HCT116 (cell line): ENCODE data around the gene ZCWPW1. TPM values are rescaled to one million over a fixed set of nuclear protein-coding genes. Genes with fewer than 3 reads are reported as not detected.

Source experiments
- ATAC-seq: fragments of 200-7000 bp; cut with Tn5 transposase; 2 replicates; pipeline ENCODE4 v1.9.1; 2020; ENCODE audit warnings: mild to moderate bottlenecking, moderate library complexity
- BruUV-seq: library from RNA; stranded (reverse); fragments of 400-500 nt; replicated peaks from 2 replicates; lab custom pipeline; 2021; lab: Mats Ljungman, UMichigan
- CTCF ChIA-PET: fragments of 300-600 bp; sonication (Branson Sonifier 250); formaldehyde crosslinking; loops from one replicate; lab custom pipeline; 2021; ENCODE audit warnings: antibody characterized with exemption; lab: Charles Lee
- POLR2A ChIA-PET: fragments of 300-600, 350-600 bp; sonication (Branson Sonifier 250); formaldehyde crosslinking; loops from one replicate; lab custom pipeline; 2021; ENCODE audit warnings: antibody characterized with exemption; lab: Charles Lee
- RAD21 ChIA-PET, 2 experiments: fragments of 300-600 bp; sonication (Branson Sonifier 250); formaldehyde crosslinking; loops; one replicate each; lab custom pipeline; 2023; ENCODE audit warnings: low total read pairs in 2 of 2; ENCODE audit not compliant: uncharacterized antibody in 2 of 2, unreplicated experiment in 2 of 2, low non-redundant PET in 1 of 2; lab: Charles Lee
- DNase-seq: peaks from one replicate; pipeline ENCODE4 v3.0.0-alpha.2; 2010; ENCODE audit warnings: low read depth, low spot score
- H2AFZ ChIP-seq: fragments of 200-600 bp; shearing (Covaris generic), sonication (generic); 2 replicates; pipeline ENCODE4 v1.6.1; 2017; ENCODE audit warnings: low read depth, mixed run types, mixed read lengths, antibody characterized with exemption, low read length; ENCODE audit not compliant: poor library complexity, severe bottlenecking
- H3K27ac ChIP-seq: 2 replicates; pipeline ENCODE4 v1.5.1; 2012; ENCODE audit warnings: low read depth, low read length
- H3K27me3 ChIP-seq: fragments of 200-600 bp; sonication (generic); 2 replicates; pipeline ENCODE4 v1.6.1; 2016; ENCODE audit warnings: mixed run types, low read length, mixed read lengths; ENCODE audit not compliant: insufficient read depth
- H3K36me3 ChIP-seq, 2 experiments: fragments of 200-500 bp in 1 of 2; fragments of 200-600 bp in 1 of 2; sonication (Bioruptor generic) in 1 of 2; sonication (generic) in 1 of 2; 2 replicates each; pipeline versions ENCODE4 v1.5.1 to v1.6.1; 2014 to 2016; ENCODE audit warnings: low read length in 2 of 2, inconsistent platforms in 1 of 2, mixed read lengths in 1 of 2, mixed run types in 1 of 2; ENCODE audit not compliant: insufficient read depth in 2 of 2, control insufficient read depth in 1 of 2
- H3K4me1 ChIP-seq, 2 experiments: fragments of 200-600 bp in 1 of 2; sonication (generic) in 1 of 2; 2 replicates each; pipeline versions ENCODE4 v1.5.1 to v1.6.1; 2012 to 2017; ENCODE audit warnings: low read length in 2 of 2, inconsistent platforms in 1 of 2, mild to moderate bottlenecking in 1 of 2, mixed read lengths in 1 of 2, mixed run types in 1 of 2, moderate library complexity in 1 of 2; ENCODE audit not compliant: insufficient read depth in 2 of 2, control insufficient read depth in 1 of 2
- H3K4me2 ChIP-seq: fragments of 200-600 bp; sonication (generic); 2 replicates; pipeline ENCODE4 v1.6.1; 2017; ENCODE audit warnings: mixed run types, low read length, mixed read lengths
- H3K4me3 ChIP-seq, 2 experiments: fragments of 200-600 bp in 1 of 2; sonication (generic) in 1 of 2; replicated peaks in 1 of 2; 2 replicates each; pipeline ENCODE4 v1.5.1; 2011 to 2016; ENCODE audit warnings: low read length in 2 of 2, control low read depth in 1 of 2, low read depth in 1 of 2, mild to moderate bottlenecking in 1 of 2, mixed read lengths in 1 of 2, mixed run types in 1 of 2
- H3K79me2 ChIP-seq: fragments of 200-600 bp; sonication (generic); 2 replicates; pipeline ENCODE4 v1.6.1; 2017; ENCODE audit warnings: mild to moderate bottlenecking, mixed run types, low read length, moderate library complexity, mixed read lengths; ENCODE audit not compliant: insufficient read depth
- H3K9ac ChIP-seq: fragments of 200-600 bp; sonication (generic); 2 replicates; pipeline ENCODE4 v1.6.1; 2016; ENCODE audit warnings: low read length, mixed read lengths
- H3K9me2 ChIP-seq: fragments of 200-600 bp; sonication (generic), shearing (Covaris generic); 2 replicates; pipeline ENCODE4 v1.6.1; 2017; ENCODE audit warnings: mixed run types, mild to moderate bottlenecking, moderate library complexity; ENCODE audit not compliant: insufficient read depth
- H3K9me3 ChIP-seq, 2 experiments: fragments of 200-500 bp in 1 of 2; fragments of 200-600 bp in 1 of 2; sonication (Bioruptor generic) in 1 of 2; sonication (generic) in 1 of 2; 2 replicates each; pipeline ENCODE4 v1.6.1; 2014 to 2017; ENCODE audit warnings: low read length in 2 of 2, mixed read lengths in 2 of 2, inconsistent platforms in 1 of 2, low read depth in 1 of 2, mild to moderate bottlenecking in 1 of 2, mixed run types in 1 of 2, moderate library complexity in 1 of 2; ENCODE audit not compliant: control insufficient read depth in 1 of 2, insufficient read depth in 1 of 2
- H4K20me1 ChIP-seq: fragments of 200-600 bp; sonication (generic), shearing (Covaris generic); 2 replicates; pipeline ENCODE4 v1.6.1; 2017; ENCODE audit warnings: mixed run types, mild to moderate bottlenecking, moderate library complexity; ENCODE audit not compliant: insufficient read depth
- ATF3 ChIP-seq: IDR thresholded peaks from 2 replicates; pipeline ENCODE4 v1.6.1; 2012
- CBX3 ChIP-seq: IDR thresholded peaks from 2 replicates; pipeline ENCODE4 v1.6.1; 2012; ENCODE audit warnings: low read depth
- CEBPB ChIP-seq: IDR thresholded peaks from 2 replicates; pipeline ENCODE4 v1.6.1; 2012; ENCODE audit warnings: low read depth
- EGR1 ChIP-seq: IDR thresholded peaks from 2 replicates; pipeline ENCODE4 v1.6.1; 2012; ENCODE audit warnings: low read depth
- ELF1 ChIP-seq: IDR thresholded peaks from 2 replicates; pipeline ENCODE4 v1.6.1; 2012; ENCODE audit warnings: low read depth, borderline replicate concordance
- EZH2 ChIP-seq: fragments of 200-600 bp; sonication (generic); IDR thresholded peaks from 2 replicates; pipeline ENCODE4 v1.6.1; 2017; ENCODE audit warnings: antibody characterized with exemption, mixed run types
- EZH2phosphoT487 ChIP-seq: fragments of 200-600 bp; IDR thresholded peaks from 2 replicates; pipeline ENCODE4 v1.6.1; 2018; ENCODE audit warnings: antibody characterized with exemption, borderline replicate concordance
- FOSL1 ChIP-seq: IDR thresholded peaks from 2 replicates; pipeline ENCODE4 v1.6.1; 2012; ENCODE audit warnings: low read depth
- POLR2A ChIP-seq: IDR thresholded peaks from 2 replicates; pipeline ENCODE4 v1.7.0; 2011; ENCODE audit warnings: borderline replicate concordance; ENCODE audit not compliant: insufficient read depth, insufficient read length; ENCODE audit errors: extremely low read depth
- POLR2AphosphoS5 ChIP-seq: IDR thresholded peaks from 2 replicates; pipeline ENCODE4 v1.6.1; 2011; ENCODE audit warnings: mild to moderate bottlenecking, low read depth, low read length, moderate library complexity
- RAD21 ChIP-seq: IDR thresholded peaks from 2 replicates; pipeline ENCODE4 v1.6.1; 2012; ENCODE audit warnings: low read depth, mild to moderate bottlenecking
- REST ChIP-seq: IDR thresholded peaks from 2 replicates; pipeline ENCODE4 v1.6.1; 2012; ENCODE audit warnings: low read depth
- SIN3A ChIP-seq: IDR thresholded peaks from 2 replicates; pipeline ENCODE4 v1.6.1; 2012; ENCODE audit warnings: low read depth
- SP1 ChIP-seq: IDR thresholded peaks from 2 replicates; pipeline ENCODE4 v1.6.1; 2012; ENCODE audit warnings: low read depth
- SRF ChIP-seq: IDR thresholded peaks from 2 replicates; pipeline ENCODE4 v1.6.1; 2012; ENCODE audit warnings: low read depth
- TCF7L2 ChIP-seq: IDR thresholded peaks from 2 replicates; pipeline ENCODE4 v1.7.0; 2011; ENCODE audit warnings: borderline replicate concordance, inconsistent platforms; ENCODE audit not compliant: insufficient read depth, insufficient read length; ENCODE audit errors: extremely low read depth
- YY1 ChIP-seq: IDR thresholded peaks from 2 replicates; pipeline ENCODE4 v1.6.1; 2011; ENCODE audit warnings: low read length, low read depth, moderate library complexity, mild to moderate bottlenecking; ENCODE audit not compliant: insufficient replicate concordance; ENCODE audit errors: extremely low read depth
- ZNF274 ChIP-seq: fragments of 200-500 bp; sonication (Bioruptor generic); IDR thresholded peaks from 2 replicates; pipeline ENCODE4 v1.6.1; 2014; ENCODE audit warnings: mild to moderate bottlenecking, low read depth, low read length, inconsistent platforms
- intact Hi-C: fragments of 100-400 bp; cut with micrococcal nuclease; formaldehyde crosslinking; loops from 2 replicates; pipeline ENCODE4 v1.10.0; 2022
- total RNA-seq: library from RNA; stranded (reverse); gene quantifications from one replicate; pipeline ENCODE4 v1.2.1, GENCODE V29; 2021; ENCODE audit not compliant: unreplicated experiment
- TF ChIP-seq, protein P1 (sequence below): IDR thresholded peaks from 2 replicates; pipeline ENCODE4 v1.6.1; 2011; ENCODE audit warnings: mild to moderate bottlenecking, low read length, moderate library complexity; ENCODE audit not compliant: insufficient replicate concordance; ENCODE audit errors: extremely low read depth
- TF ChIP-seq, protein P2 (sequence below), 3 experiments: fragments of 200-600 bp in 1 of 3; sonication (generic) in 1 of 3; IDR thresholded peaks in 2 of 3; conservative IDR thresholded peaks in 1 of 3; 2 replicates each; pipeline ENCODE4 v1.5.1; 2012 to 2017; ENCODE audit warnings: low read depth in 2 of 3, low read length in 2 of 3, antibody characterized with exemption in 1 of 3, borderline replicate concordance in 1 of 3, control low read depth in 1 of 3, mild to moderate bottlenecking in 1 of 3, mixed read lengths in 1 of 3, mixed run types in 1 of 3, moderate library complexity in 1 of 3; ENCODE audit not compliant: insufficient read depth in 1 of 3

ZCWPW1 gene
- total RNA-seq, 1 experiment from 2014 or later: 1.5 TPM

GRCh38 chr7:100465299-100465698 is 36.8 kb upstream of the ZCWPW1 start:
- no peaks in the 10 kb centered on the region for H3K79me2 ChIP-seq
- POLR2A ChIA-PET: interaction anchor here (1.5 kb wide), 1 partner anchor 121 kb away, joined by 6 read pairs; the partner anchor contains the start of genes FBXO24 and LRCH4

More at GRCh38 chr7:100465299-100465698, 36.8 kb upstream of the ZCWPW1 start:
- no peak overlapping the region for H2AFZ ChIP-seq
- no peak overlapping the region for H3K9ac ChIP-seq
- TF ChIP-seq, protein P1, sequence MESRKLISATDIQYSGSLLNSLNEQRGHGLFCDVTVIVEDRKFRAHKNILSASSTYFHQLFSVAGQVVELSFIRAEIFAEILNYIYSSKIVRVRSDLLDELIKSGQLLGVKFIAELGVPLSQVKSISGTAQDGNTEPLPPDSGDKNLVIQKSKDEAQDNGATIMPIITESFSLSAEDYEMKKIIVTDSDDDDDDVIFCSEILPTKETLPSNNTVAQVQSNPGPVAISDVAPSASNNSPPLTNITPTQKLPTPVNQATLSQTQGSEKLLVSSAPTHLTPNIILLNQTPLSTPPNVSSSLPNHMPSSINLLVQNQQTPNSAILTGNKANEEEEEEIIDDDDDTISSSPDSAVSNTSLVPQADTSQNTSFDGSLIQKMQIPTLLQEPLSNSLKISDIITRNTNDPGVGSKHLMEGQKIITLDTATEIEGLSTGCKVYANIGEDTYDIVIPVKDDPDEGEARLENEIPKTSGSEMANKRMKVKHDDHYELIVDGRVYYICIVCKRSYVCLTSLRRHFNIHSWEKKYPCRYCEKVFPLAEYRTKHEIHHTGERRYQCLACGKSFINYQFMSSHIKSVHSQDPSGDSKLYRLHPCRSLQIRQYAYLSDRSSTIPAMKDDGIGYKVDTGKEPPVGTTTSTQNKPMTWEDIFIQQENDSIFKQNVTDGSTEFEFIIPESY: no peak
- TF ChIP-seq, protein P2, sequence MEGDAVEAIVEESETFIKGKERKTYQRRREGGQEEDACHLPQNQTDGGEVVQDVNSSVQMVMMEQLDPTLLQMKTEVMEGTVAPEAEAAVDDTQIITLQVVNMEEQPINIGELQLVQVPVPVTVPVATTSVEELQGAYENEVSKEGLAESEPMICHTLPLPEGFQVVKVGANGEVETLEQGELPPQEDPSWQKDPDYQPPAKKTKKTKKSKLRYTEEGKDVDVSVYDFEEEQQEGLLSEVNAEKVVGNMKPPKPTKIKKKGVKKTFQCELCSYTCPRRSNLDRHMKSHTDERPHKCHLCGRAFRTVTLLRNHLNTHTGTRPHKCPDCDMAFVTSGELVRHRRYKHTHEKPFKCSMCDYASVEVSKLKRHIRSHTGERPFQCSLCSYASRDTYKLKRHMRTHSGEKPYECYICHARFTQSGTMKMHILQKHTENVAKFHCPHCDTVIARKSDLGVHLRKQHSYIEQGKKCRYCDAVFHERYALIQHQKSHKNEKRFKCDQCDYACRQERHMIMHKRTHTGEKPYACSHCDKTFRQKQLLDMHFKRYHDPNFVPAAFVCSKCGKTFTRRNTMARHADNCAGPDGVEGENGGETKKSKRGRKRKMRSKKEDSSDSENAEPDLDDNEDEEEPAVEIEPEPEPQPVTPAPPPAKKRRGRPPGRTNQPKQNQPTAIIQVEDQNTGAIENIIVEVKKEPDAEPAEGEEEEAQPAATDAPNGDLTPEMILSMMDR (IDR thresholded peaks at IDR 0.05 in 2 of 3, conservative IDR thresholded peaks at IDR 0.05 in 1 of 3; ENCODE audit: borderline replicate concordance in 1 of 3, insufficient read depth in 1 of 3, low read depth in 2 of 3, low read length in 2 of 3): no peak
- TF ChIP-seq RAD21: no peak
- TF ChIP-seq EZH2: no peak
- no peak for TF ChIP-seq EGR1
- no peak for TF ChIP-seq CEBPB
- no peak for TF ChIP-seq REST
- TF ChIP-seq YY1: no peak
- no peak for TF ChIP-seq POLR2AphosphoS5
- TF ChIP-seq ZNF274: no peak
- TF ChIP-seq ATF3: no peak
- TF ChIP-seq POLR2A: no peak
- no peak for TF ChIP-seq EZH2phosphoT487
- no peak for TF ChIP-seq SP1
- TF ChIP-seq ELF1: no peak
- TF ChIP-seq FOSL1: no peak
- TF ChIP-seq CBX3: no peak
- TF ChIP-seq SIN3A: no peak
- TF ChIP-seq TCF7L2: no peak
- TF ChIP-seq SRF: no peak
- no peaks in the 10 kb centered on the region for H3K9me2 ChIP-seq
- intact Hi-C loops: no loop called here
- no peaks in the 10 kb centered on the region for H3K27me3 ChIP-seq
- H3K4me1 ChIP-seq: peaks cover 10 to 23% of the 10 kb centered on the region in 2 experiments
- H3K4me3 ChIP-seq: no peak overlapping the region
- ChIA-PET CTCF (interaction anchor here (0.8 to 2.4 kb wide), 7 partner anchors 10 to 240 kb away, joined by 3 to 13 read pairs (median 6); partner anchors contain the start of genes FBXO24, LRCH4 and POP7), RAD21 (interaction anchor here (0.9 to 1.3 kb wide), 3 partner anchors 14 to 95 kb away, joined by 4 to 7 read pairs (median 4); no protein-coding TSS in a partner anchor)
- no peaks in the 10 kb centered on the region for H4K20me1 ChIP-seq
- DNase-seq (no peak), ATAC-seq (no peak)
- no peaks in the 10 kb centered on the region for H3K9me3 ChIP-seq
- H3K4me2 ChIP-seq: no peak overlapping the region
- no peak overlapping the region for H3K27ac ChIP-seq
- no TSS peak for BruUV-seq
- 0 out of 4 replicates have a peak, but pooled peaks cover 0 to 2% of the 10 kb centered on the region in 2 experiments for H3K36me3 ChIP-seq
